OCI-LY1 (cell line): ENCODE results near the gene GPD2.
"Not testable (repeated sequence)": the region's sequence is repeated elsewhere in the genome, so short reads cannot be mapped to it uniquely, and the experiment has no call there.

Experiments
- H2AFZ ChIP-seq: fragments of 200-600 bp; sonication (generic), shearing (Covaris generic); 2 replicates; pipeline ENCODE4 v1.6.0; 2014; ENCODE audit warnings: antibody characterized with exemption, mild to moderate bottlenecking, low read length
- H3F3A ChIP-seq: fragments of 200-600 bp; sonication (generic), shearing (Covaris generic); 2 replicates; pipeline ENCODE4 v1.6.0; 2014; ENCODE audit warnings: mild to moderate bottlenecking, antibody characterized with exemption, low read length, moderate library complexity; ENCODE audit not compliant: insufficient read depth
- H3K27ac ChIP-seq: fragments of 200-600 bp; sonication (generic); 2 replicates; pipeline ENCODE4 v1.5.1; 2014; ENCODE audit warnings: low read length, mixed run types, mild to moderate bottlenecking, low read depth; ENCODE audit not compliant: poor library complexity, severe bottlenecking
- H3K27me3 ChIP-seq: fragments of 200-600 bp; sonication (generic); 2 replicates; pipeline ENCODE4 v1.6.0; 2014; ENCODE audit warnings: antibody characterized with exemption, mild to moderate bottlenecking, low read length, moderate library complexity; ENCODE audit not compliant: insufficient read depth
- H3K36me3 ChIP-seq: fragments of 200-600 bp; sonication (generic); 2 replicates; pipeline ENCODE4 v1.6.1; 2014; ENCODE audit warnings: mild to moderate bottlenecking, antibody characterized with exemption, low read length, moderate library complexity, mixed read lengths; ENCODE audit not compliant: insufficient read depth
- H3K4me1 ChIP-seq: fragments of 200-600 bp; sonication (generic); 2 replicates; pipeline ENCODE4 v1.5.1; 2014; ENCODE audit warnings: mild to moderate bottlenecking, low read length, moderate library complexity; ENCODE audit not compliant: insufficient read depth, severe bottlenecking
- H3K4me2 ChIP-seq: fragments of 200-600 bp; sonication (generic), shearing (Covaris generic); 2 replicates; pipeline ENCODE4 v1.6.1; 2014; ENCODE audit warnings: low read length
- H3K4me3 ChIP-seq: fragments of 200-600 bp; sonication (generic); 2 replicates; pipeline ENCODE4 v1.5.1; 2014; ENCODE audit warnings: low read length, low read depth, mild to moderate bottlenecking, mixed read lengths; ENCODE audit not compliant: poor library complexity, severe bottlenecking
- H3K79me2 ChIP-seq: fragments of 200-600 bp; shearing (Covaris generic); 2 replicates; pipeline ENCODE4 v1.6.1; 2016; ENCODE audit warnings: mixed run types, low read length, mixed read lengths; ENCODE audit not compliant: insufficient read depth
- H3K9ac ChIP-seq: fragments of 200-600 bp; sonication (generic), shearing (Covaris generic); 2 replicates; pipeline ENCODE4 v1.6.1; 2014; ENCODE audit warnings: mild to moderate bottlenecking, low read length, mixed read lengths
- H3K9me2 ChIP-seq: fragments of 200-600 bp; sonication (generic), shearing (Covaris generic); 2 replicates; pipeline ENCODE4 v1.6.1; 2014; ENCODE audit warnings: low read depth, mild to moderate bottlenecking, low read length, mixed read lengths
- H3K9me3 ChIP-seq: fragments of 200-600 bp; shearing (Covaris generic); 2 replicates; pipeline ENCODE4 v1.6.1; 2014; ENCODE audit warnings: low read length, mixed read lengths
- H4K20me1 ChIP-seq: fragments of 200-600 bp; sonication (generic), shearing (Covaris generic); 2 replicates; pipeline ENCODE4 v1.6.0; 2016; ENCODE audit warnings: mild to moderate bottlenecking, low read length; ENCODE audit not compliant: insufficient read depth
- EZH2 ChIP-seq: fragments of 200-600 bp; sonication (generic), shearing (Covaris generic); IDR thresholded peaks from 2 replicates; pipeline ENCODE4 v1.8.0; 2017; ENCODE audit warnings: borderline replicate concordance, mixed run types, mild to moderate bottlenecking, antibody characterized with exemption, low read length, moderate library complexity, mixed read lengths
- TF ChIP-seq, protein P1 (sequence below): fragments of 200-600 bp; sonication (generic), shearing (Covaris generic); IDR thresholded peaks from 2 replicates; pipeline ENCODE4 v1.5.1; 2017; ENCODE audit warnings: mild to moderate bottlenecking, antibody characterized with exemption, low read length, moderate library complexity, mixed read lengths

The GPD2 gene

GRCh38 chr2:156491176-156491575 is 55.0 kb downstream of the GPD2 start:
- Histone ChIP-seq H3K4me3 (no peak overlapping the region), H3K9me3 (no peaks in the 10 kb centered on the region), H3K4me1 (no peaks in the 10 kb centered on the region), H3F3A (no peaks in the 10 kb centered on the region), H3K36me3 (no peaks in the 10 kb centered on the region), H3K27ac (no peak overlapping the region), H3K4me2 (no peak overlapping the region), H3K79me2 (no peaks in the 10 kb centered on the region), H3K27me3 (no peaks in the 10 kb centered on the region), H4K20me1 (no peaks in the 10 kb centered on the region), H3K9me2 (no peaks in the 10 kb centered on the region), H3K9ac (no peak overlapping the region), H2AFZ (no peak overlapping the region)
- no peak for TF ChIP-seq EZH2
- TF ChIP-seq, protein P1, sequence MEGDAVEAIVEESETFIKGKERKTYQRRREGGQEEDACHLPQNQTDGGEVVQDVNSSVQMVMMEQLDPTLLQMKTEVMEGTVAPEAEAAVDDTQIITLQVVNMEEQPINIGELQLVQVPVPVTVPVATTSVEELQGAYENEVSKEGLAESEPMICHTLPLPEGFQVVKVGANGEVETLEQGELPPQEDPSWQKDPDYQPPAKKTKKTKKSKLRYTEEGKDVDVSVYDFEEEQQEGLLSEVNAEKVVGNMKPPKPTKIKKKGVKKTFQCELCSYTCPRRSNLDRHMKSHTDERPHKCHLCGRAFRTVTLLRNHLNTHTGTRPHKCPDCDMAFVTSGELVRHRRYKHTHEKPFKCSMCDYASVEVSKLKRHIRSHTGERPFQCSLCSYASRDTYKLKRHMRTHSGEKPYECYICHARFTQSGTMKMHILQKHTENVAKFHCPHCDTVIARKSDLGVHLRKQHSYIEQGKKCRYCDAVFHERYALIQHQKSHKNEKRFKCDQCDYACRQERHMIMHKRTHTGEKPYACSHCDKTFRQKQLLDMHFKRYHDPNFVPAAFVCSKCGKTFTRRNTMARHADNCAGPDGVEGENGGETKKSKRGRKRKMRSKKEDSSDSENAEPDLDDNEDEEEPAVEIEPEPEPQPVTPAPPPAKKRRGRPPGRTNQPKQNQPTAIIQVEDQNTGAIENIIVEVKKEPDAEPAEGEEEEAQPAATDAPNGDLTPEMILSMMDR = no peak

GRCh38 chr2:156492979-156493378 is 56.8 kb downstream of the GPD2 start:
- H3K27me3 ChIP-seq = no peaks in the 10 kb centered on the region
- H3K9me2 ChIP-seq = no peaks in the 10 kb centered on the region
- H3K36me3 ChIP-seq = no peaks in the 10 kb centered on the region
- no peaks in the 10 kb centered on the region for H4K20me1 ChIP-seq
- no peak overlapping the region for H2AFZ ChIP-seq
- no peaks in the 10 kb centered on the region for H3F3A ChIP-seq
- no peak overlapping the region for H3K9ac ChIP-seq
- no peaks in the 10 kb centered on the region for H3K9me3 ChIP-seq
- H3K4me1 ChIP-seq = no peaks in the 10 kb centered on the region
- H3K4me3 ChIP-seq = no peak overlapping the region
- TF ChIP-seq EZH2 = no peak
- TF ChIP-seq, protein P1 = no peak
- no peak overlapping the region for H3K27ac ChIP-seq
- H3K4me2 ChIP-seq = no peak overlapping the region
- H3K79me2 ChIP-seq = no peaks in the 10 kb centered on the region

GRCh38 chr2:156495998-156496397 is 59.8 kb downstream of the GPD2 start:
- H3K9ac ChIP-seq, H3K27me3 ChIP-seq, H4K20me1 ChIP-seq, H3K79me2 ChIP-seq, H2AFZ ChIP-seq, H3K36me3 ChIP-seq, H3F3A ChIP-seq, H3K4me2 ChIP-seq, H3K9me2 ChIP-seq, H3K27ac ChIP-seq, H3K9me3 ChIP-seq, H3K4me3 ChIP-seq, H3K4me1 ChIP-seq: not testable (repeated sequence)

GRCh38 chr2:156505696-156506095 is 69.5 kb downstream of the GPD2 start:
- Histone ChIP-seq H3K9me3 (no peaks in the 10 kb centered on the region), H3K27ac (no peak overlapping the region), H2AFZ (no peak overlapping the region), H3K9ac (no peak overlapping the region), H3K9me2 (no peaks in the 10 kb centered on the region), H3K36me3 (no peaks in the 10 kb centered on the region), H4K20me1 (no peaks in the 10 kb centered on the region), H3K27me3 (no peaks in the 10 kb centered on the region), H3K4me3 (no peak overlapping the region), H3K4me2 (no peak overlapping the region), H3F3A (no peaks in the 10 kb centered on the region), H3K79me2 (no peaks in the 10 kb centered on the region), H3K4me1 (no peaks in the 10 kb centered on the region)
- TF ChIP-seq, protein P1 = no peak
- no peak for TF ChIP-seq EZH2
